Measurements from ENCODE around the gene CES2. TPM values are rescaled to one million over a fixed set of nuclear protein-coding genes. Genes with fewer than 3 reads are reported as not detected.

Gene CES2
- total RNA-seq, 2 experiments from 2014 or later: 59.3 to 62.6 TPM

GRCh38 chr16:66899945-66900710 is 35.2 kb upstream of the CES2 start:
- H3K4me1 Mint-ChIP-seq (ENCODE audit: low read depth): no peaks in the 10 kb centered on the region
- POLR2A ChIA-PET: no interaction called here
- ATAC-seq (ENCODE audit: poor library complexity) (no peak), DNase-seq (no peak)
- no peak overlapping the region for H3K27ac ChIP-seq (ENCODE audit: low read depth in 1 of 2, low read length in 2 of 2)
- TF ChIP-seq CTCF (IDR thresholded peaks at IDR 0.05): no peak
- no peaks in the 10 kb centered on the region for H3K9me3 ChIP-seq (ENCODE audit: control insufficient read depth in 1 of 2, insufficient read depth in 1 of 2, low read length in 2 of 2)
- no peaks in the 10 kb centered on the region for H3K9me3 Mint-ChIP-seq
- peaks cover 3% of the 10 kb centered on the region for H3K4me1 ChIP-seq (ENCODE audit: insufficient read depth, low read length)
- no peaks in the 10 kb centered on the region for H3K36me3 ChIP-seq (ENCODE audit: insufficient read depth, low read length)
- intact Hi-C loops (cut with DNase I, micrococcal nuclease): loop anchor here in 1 of 2 experiments (5.0 kb wide), 1 partner anchor 52 kb away; no protein-coding TSS in a partner anchor
- H3K36me3 Mint-ChIP-seq (ENCODE audit: low read depth): no peaks in the 10 kb centered on the region
- no peak overlapping the region for H3K4me3 ChIP-seq (ENCODE audit: low read length)
- no peak overlapping the region for H3K27ac Mint-ChIP-seq
- H3K27me3 Mint-ChIP-seq: no peaks in the 10 kb centered on the region
- CTCF ChIA-PET: no interaction called here
- no peak overlapping the region for H3K4me3 Mint-ChIP-seq
- H3K27me3 ChIP-seq (ENCODE audit: control insufficient read depth in 1 of 2, insufficient read depth in 2 of 2, low read length in 2 of 2): no peaks in the 10 kb centered on the region

GRCh38 chr16:66900721-66901441 is 34.4 kb upstream of the CES2 start:
- peaks cover 4% of the 10 kb centered on the region for H3K4me1 Mint-ChIP-seq (ENCODE audit: low read depth)
- Histone ChIP-seq H3K4me1 (ENCODE audit: insufficient read depth, low read length) (peaks cover 5% of the 10 kb centered on the region), H3K27me3 (ENCODE audit: control insufficient read depth in 1 of 2, insufficient read depth in 2 of 2, low read length in 2 of 2) (no peaks in the 10 kb centered on the region), H3K36me3 (ENCODE audit: insufficient read depth, low read length) (no peaks in the 10 kb centered on the region), H3K9me3 (ENCODE audit: control insufficient read depth in 1 of 2, insufficient read depth in 1 of 2, low read length in 2 of 2) (no peaks in the 10 kb centered on the region), H3K4me3 (ENCODE audit: low read length) (no peak overlapping the region), H3K27ac (ENCODE audit: low read depth in 1 of 2, low read length in 2 of 2) (no peak overlapping the region)
- intact Hi-C loops (cut with DNase I, micrococcal nuclease): no loop called here
- TF ChIP-seq CTCF (IDR thresholded peaks at IDR 0.05): no peak
- CTCF ChIA-PET: no interaction called here
- H3K9me3 Mint-ChIP-seq: no peaks in the 10 kb centered on the region
- no peak for ATAC-seq (ENCODE audit: poor library complexity)
- H3K36me3 Mint-ChIP-seq (ENCODE audit: low read depth): no peaks in the 10 kb centered on the region
- H3K27ac Mint-ChIP-seq: no peak overlapping the region
- POLR2A ChIA-PET: no interaction called here
- H3K4me3 Mint-ChIP-seq: no peak overlapping the region
- no peaks in the 10 kb centered on the region for H3K27me3 Mint-ChIP-seq
- DNase-seq: no peak

- no peak for TF ChIP-seq CTCF (IDR thresholded peaks at IDR 0.05)
- Mint-ChIP-seq H3K27ac (no peak overlapping the region), H3K4me3 (no peak overlapping the region), H3K27me3 (no peaks in the 10 kb centered on the region), H3K36me3 (ENCODE audit: low read depth) (no peaks in the 10 kb centered on the region), H3K4me1 (ENCODE audit: low read depth) (peaks cover 12% of the 10 kb centered on the region), H3K9me3 (no peaks in the 10 kb centered on the region)
- no peak overlapping the region for H3K27ac ChIP-seq (ENCODE audit: low read depth in 1 of 2, low read length in 2 of 2)
- no peaks in the 10 kb centered on the region for H3K27me3 ChIP-seq (ENCODE audit: control insufficient read depth in 1 of 2, insufficient read depth in 2 of 2, low read length in 2 of 2)
- ChIA-PET CTCF (no interaction called here), POLR2A (no interaction called here)
- no peak overlapping the region for H3K4me3 ChIP-seq (ENCODE audit: low read length)
- no peaks in the 10 kb centered on the region for H3K9me3 ChIP-seq (ENCODE audit: control insufficient read depth in 1 of 2, insufficient read depth in 1 of 2, low read length in 2 of 2)
- DNase-seq (no peak), ATAC-seq (ENCODE audit: poor library complexity) (no peak)
- peaks cover 8% of the 10 kb centered on the region for H3K4me1 ChIP-seq (ENCODE audit: insufficient read depth, low read length)
- intact Hi-C loops (cut with DNase I, micrococcal nuclease): no loop called here
- H3K36me3 ChIP-seq (ENCODE audit: insufficient read depth, low read length): no peaks in the 10 kb centered on the region
Observed at GRCh38 chr16:66901626-66902025, 33.7 kb upstream of the CES2 start.
